Ishikawa (cell line): Measurements from ENCODE around the gene SARDH.

Experiments used
- CEBPB ChIP-seq: IDR thresholded peaks from 2 replicates; pipeline ENCODE4 v1.6.1; 2012
- EP300 ChIP-seq: IDR thresholded peaks from 2 replicates; pipeline ENCODE4 v1.6.1; 2012; ENCODE audit warnings: borderline replicate concordance
- TEAD4 ChIP-seq: IDR thresholded peaks from 2 replicates; pipeline ENCODE4 v1.6.1; 2012
- ZBTB7A ChIP-seq: IDR thresholded peaks from 2 replicates; pipeline ENCODE4 v1.6.1; 2012; ENCODE audit warnings: low read depth

GRCh38 chr9:133685653-133686609 lies 52.2 kb downstream of the SARDH start:
- TF ChIP-seq TEAD4 (no peak), CEBPB (no peak), EP300 (no peak), ZBTB7A (no peak)
